Nephron (organoid): ENCODE results near the gene ZFYVE28.

Experiments
- H3K27ac Mint-ChIP-seq, 3 experiments: 2 replicates each; pipeline ENCODE4 v1.8.0; 2020; ENCODE audit warnings: mixed read lengths in 3 of 3, mild to moderate bottlenecking in 2 of 3, moderate library complexity in 1 of 3
- H3K27me3 Mint-ChIP-seq: 2 replicates; pipeline ENCODE4 v1.8.0; 2021; ENCODE audit warnings: low read depth, mild to moderate bottlenecking, moderate library complexity, mixed read lengths
- H3K36me3 Mint-ChIP-seq: 2 replicates; pipeline ENCODE4 v1.8.0; 2020; ENCODE audit warnings: low read depth, mixed read lengths
- H3K4me1 Mint-ChIP-seq: 2 replicates; pipeline ENCODE4 v1.8.0; 2020; ENCODE audit warnings: mixed read lengths
- H3K4me3 Mint-ChIP-seq, 3 experiments: 2 replicates each; pipeline ENCODE4 v1.8.0; 2020; ENCODE audit warnings: mild to moderate bottlenecking in 3 of 3, mixed read lengths in 3 of 3, moderate library complexity in 2 of 3
- H3K9me3 Mint-ChIP-seq: 2 replicates; pipeline ENCODE4 v1.8.0; 2020; ENCODE audit warnings: mixed read lengths
- TF ChIP-seq, protein P1 (sequence below), 3 experiments: fragments of 200-600 bp; sonication (generic); IDR thresholded peaks; one replicate each; pipeline ENCODE4 v1.5.0; 2021; ENCODE audit warnings: antibody characterized with exemption in 3 of 3; ENCODE audit not compliant: unreplicated experiment in 3 of 3

Gene ZFYVE28

DNA sequence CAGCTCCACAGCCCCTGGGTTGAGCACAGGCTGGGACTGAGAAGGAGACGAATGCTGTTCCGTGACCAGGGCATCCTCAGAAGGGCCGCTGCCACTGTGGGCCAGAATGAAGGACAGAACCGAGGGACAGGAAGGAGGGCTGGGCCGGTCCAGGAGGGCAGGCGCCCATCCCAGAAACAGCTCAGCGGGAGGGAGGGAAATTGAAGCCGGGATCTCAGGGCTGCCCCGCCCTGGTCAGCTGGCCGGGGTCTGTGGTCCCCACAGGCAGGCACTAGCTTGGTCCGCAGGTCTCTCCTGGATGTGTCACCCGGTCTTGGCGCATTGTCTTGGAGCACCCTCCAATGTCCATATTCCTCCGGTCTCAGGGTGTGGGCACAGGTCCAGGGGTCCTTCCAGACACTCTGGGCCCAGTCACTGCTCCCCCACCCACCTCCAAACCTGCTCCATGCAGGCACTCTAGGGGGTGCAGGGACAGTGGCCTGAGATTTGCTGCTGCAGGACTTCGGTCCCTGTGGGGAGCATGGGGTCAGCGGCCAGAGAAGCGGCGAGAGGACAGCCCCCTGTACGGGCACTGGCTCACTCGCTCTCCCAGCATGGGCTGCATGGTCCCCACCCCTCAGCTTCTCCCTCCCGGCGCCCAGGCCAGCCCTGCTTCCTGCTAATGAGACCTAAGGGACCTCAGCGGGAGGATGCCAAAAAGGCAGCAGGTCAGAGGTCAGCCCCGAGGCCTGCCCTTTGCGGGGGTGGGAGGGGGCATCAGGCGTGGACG lies 132.6 kb downstream of the ZFYVE28 start:
- Mint-ChIP-seq H3K27ac (no peak overlapping the region), H3K9me3 (no peaks in the 10 kb centered on the region), H3K27me3 (peaks cover 22% of the 10 kb centered on the region), H3K4me3 (no peak overlapping the region), H3K4me1 (peaks cover 28% of the 10 kb centered on the region), H3K36me3 (no peaks in the 10 kb centered on the region)
- TF ChIP-seq, protein P1, sequence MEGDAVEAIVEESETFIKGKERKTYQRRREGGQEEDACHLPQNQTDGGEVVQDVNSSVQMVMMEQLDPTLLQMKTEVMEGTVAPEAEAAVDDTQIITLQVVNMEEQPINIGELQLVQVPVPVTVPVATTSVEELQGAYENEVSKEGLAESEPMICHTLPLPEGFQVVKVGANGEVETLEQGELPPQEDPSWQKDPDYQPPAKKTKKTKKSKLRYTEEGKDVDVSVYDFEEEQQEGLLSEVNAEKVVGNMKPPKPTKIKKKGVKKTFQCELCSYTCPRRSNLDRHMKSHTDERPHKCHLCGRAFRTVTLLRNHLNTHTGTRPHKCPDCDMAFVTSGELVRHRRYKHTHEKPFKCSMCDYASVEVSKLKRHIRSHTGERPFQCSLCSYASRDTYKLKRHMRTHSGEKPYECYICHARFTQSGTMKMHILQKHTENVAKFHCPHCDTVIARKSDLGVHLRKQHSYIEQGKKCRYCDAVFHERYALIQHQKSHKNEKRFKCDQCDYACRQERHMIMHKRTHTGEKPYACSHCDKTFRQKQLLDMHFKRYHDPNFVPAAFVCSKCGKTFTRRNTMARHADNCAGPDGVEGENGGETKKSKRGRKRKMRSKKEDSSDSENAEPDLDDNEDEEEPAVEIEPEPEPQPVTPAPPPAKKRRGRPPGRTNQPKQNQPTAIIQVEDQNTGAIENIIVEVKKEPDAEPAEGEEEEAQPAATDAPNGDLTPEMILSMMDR (IDR thresholded peaks at IDR 0.05; ENCODE audit: unreplicated experiment in 3 of 3) = no peak

DNA sequence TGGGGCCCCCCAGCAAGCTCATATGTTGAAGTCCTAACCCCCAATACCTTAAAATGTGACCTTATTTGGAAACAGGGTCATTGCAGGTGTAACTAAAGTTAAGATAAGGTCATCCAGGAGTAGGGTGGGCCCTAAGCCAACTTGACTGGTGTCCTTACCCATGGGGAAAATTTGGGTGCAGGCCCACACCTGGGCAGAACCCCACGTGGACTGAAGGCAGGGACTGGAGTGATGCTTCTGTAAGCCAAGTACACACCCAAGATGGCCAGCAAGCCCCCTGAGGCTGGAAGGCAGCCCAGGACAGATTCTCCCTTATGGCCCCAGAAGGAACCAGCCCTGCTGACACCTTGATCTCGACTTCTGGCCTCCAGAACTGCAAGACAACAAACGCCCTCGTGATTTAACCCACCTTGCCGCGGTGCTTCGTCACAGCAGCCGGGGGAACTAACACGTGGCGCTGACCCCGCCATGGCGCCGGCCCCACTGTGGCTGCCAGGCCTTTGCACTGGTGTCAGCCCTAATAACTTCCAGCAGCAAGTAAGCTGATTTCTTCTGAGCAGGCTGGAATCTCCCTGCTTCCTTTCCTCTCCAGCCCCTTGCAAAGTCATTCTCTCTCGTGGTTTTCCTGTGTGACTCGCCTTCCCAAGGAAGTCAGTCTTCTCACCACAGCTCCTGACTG lies 133.4 kb downstream of the ZFYVE28 start:
- peaks cover 26% of the 10 kb centered on the region for H3K27me3 Mint-ChIP-seq

DNA sequence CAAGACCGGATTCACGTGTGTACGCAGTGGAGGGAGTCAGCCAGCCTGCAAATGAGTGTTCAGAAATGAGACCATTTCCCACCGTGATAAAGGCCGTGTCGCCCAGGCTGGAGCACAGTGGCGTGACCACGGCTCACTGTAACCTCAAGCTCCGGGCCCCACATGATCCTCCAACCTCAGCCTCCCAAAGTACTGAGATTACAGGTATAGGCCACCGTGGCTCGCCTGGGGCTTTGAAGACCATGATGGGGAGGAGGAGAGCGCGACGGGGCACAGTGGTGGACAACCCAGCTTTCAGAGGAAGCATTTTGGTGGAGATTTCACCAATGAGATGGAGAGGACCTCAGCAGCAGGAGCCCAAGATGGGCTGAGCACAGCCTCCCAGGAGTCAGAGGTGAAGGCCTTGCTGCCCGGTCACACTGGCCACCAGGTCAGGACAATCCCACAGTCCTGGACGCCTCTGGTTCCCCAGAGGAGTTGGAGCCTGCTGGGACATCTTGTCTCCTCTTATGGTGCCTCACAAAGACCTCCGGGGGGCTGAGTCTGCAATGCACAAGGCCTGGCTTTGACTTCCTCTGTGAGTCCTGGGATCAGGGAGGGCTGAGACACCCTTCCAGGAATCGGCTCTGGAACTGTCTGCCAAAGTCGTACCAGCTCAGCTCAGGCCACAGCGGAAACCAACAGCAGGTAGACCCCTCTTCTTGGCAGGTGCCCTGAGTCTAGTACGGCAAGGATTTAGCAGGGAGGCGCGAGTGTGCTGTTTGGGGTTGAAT lies 134.1 kb downstream of the ZFYVE28 start:
- no peak overlapping the region for H3K4me3 Mint-ChIP-seq
- peaks cover 26% of the 10 kb centered on the region for H3K27me3 Mint-ChIP-seq
- H3K27ac Mint-ChIP-seq = no peak overlapping the region
- peaks cover 28% of the 10 kb centered on the region for H3K4me1 Mint-ChIP-seq
- H3K36me3 Mint-ChIP-seq = no peaks in the 10 kb centered on the region
- H3K9me3 Mint-ChIP-seq = no peaks in the 10 kb centered on the region
- TF ChIP-seq, protein P1 (IDR thresholded peaks at IDR 0.05; ENCODE audit: unreplicated experiment in 3 of 3) = no peak

More for the DNA sequence above, 133.4 kb downstream of the ZFYVE28 start:
- H3K36me3 Mint-ChIP-seq = no peaks in the 10 kb centered on the region
- H3K4me3 Mint-ChIP-seq = no peak overlapping the region
- no peaks in the 10 kb centered on the region for H3K9me3 Mint-ChIP-seq
- no peak overlapping the region for H3K27ac Mint-ChIP-seq
- TF ChIP-seq, protein P1 (IDR thresholded peaks at IDR 0.05; ENCODE audit: unreplicated experiment in 3 of 3) = no peak
- peaks cover 28% of the 10 kb centered on the region for H3K4me1 Mint-ChIP-seq

DNA sequence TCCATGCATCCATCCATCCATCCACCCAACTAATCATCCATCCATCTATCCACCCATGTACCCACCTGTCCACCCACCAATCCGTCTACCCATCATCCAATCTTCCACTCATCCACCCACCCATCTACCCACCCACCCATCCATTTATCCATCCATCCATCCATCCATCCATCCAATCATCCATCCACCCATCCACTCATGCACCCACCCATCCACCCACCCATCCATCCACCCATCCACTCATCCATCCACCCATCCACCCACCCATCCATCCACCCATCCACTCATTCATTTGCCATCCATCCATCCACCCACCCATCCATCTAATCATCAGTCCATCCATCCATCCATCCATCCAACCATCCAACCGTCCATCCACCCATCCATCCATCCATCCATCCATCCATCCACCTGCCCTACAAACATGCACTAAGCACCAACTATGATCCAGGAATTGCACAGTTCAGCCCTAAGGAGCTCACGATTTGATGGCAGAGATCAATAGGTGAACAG lies 135.2 kb downstream of the ZFYVE28 start:
- H3K9me3 Mint-ChIP-seq = no peaks in the 10 kb centered on the region
- peaks cover 28% of the 10 kb centered on the region for H3K4me1 Mint-ChIP-seq
- peaks cover 26% of the 10 kb centered on the region for H3K27me3 Mint-ChIP-seq
- H3K36me3 Mint-ChIP-seq = no peaks in the 10 kb centered on the region
- TF ChIP-seq, protein P1 (IDR thresholded peaks at IDR 0.05; ENCODE audit: unreplicated experiment in 3 of 3) = no peak
- H3K4me3 Mint-ChIP-seq = no peak overlapping the region
- H3K27ac Mint-ChIP-seq = no peak overlapping the region

DNA sequence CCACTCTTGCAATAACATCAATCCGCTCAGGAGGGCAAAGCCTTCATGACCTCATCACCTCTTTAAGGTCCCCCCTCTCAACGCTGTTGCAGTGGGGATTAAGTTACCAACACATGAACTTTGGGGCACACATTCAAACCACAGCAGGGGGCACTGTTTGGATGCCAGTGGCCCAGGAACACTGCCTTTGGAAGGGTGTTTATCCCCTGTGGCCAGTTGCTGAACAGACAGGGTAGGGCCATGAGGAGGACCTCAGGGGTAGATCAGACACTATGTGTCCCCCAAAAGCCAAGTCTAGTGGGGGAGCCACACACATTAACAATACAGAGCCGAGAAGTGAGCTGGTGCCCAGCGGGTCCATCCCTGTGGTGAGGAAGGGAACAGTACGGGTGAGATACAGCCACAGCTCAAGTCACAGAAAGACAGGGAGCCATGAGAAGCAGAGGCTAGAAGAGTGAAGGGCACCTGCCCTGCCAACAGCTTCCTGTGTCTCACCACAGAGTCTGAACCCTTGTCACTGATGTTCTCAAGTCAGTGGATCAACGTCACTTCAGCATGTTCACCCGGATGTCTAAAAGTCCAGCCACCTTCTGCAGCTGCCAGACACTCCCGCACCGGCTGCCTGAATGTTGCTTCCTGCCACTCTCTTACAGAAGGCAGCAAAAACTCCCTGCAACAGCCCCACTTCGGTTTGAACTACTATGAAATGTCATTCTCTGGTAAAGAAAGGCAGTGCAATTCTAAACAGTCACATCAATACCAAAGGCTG lies 136.7 kb downstream of the ZFYVE28 start:
- no peaks in the 10 kb centered on the region for H3K36me3 Mint-ChIP-seq
- H3K9me3 Mint-ChIP-seq = no peaks in the 10 kb centered on the region
- peaks cover 18% of the 10 kb centered on the region for H3K27me3 Mint-ChIP-seq
- H3K4me1 Mint-ChIP-seq = peaks cover 16% of the 10 kb centered on the region
- TF ChIP-seq, protein P1 (IDR thresholded peaks at IDR 0.05; ENCODE audit: unreplicated experiment in 3 of 3) = no peak
- no peak overlapping the region for H3K4me3 Mint-ChIP-seq
- peak overlapping the region in 1 of 3 experiments; percentile 4 for H3K27ac Mint-ChIP-seq
